ENCODE results near the gene ARFIP1. TPM values are rescaled to one million over a fixed set of nuclear protein-coding genes. Genes with fewer than 3 reads are reported as not detected.

Gene ARFIP1
- total RNA-seq, 1 experiment from 2014 or later: 27.0 TPM

- peak; percentile 28 for DNase-seq (ENCODE audit: low spot score)
Observed at GRCh38 chr4:152937336-152938236, 157.8 kb downstream of the ARFIP1 start.

GRCh38 chr4:152938237-152938947, 158.6 kb downstream of the ARFIP1 start:
- DNase-seq (ENCODE audit: low spot score): no peak

GRCh38 chr4:152939621-152940020, 159.9 kb downstream of the ARFIP1 start:
- DNase-seq (ENCODE audit: low spot score): no peak

- no peak for DNase-seq (ENCODE audit: low spot score)
Observed at GRCh38 chr4:152940461-152940860, 160.7 kb downstream of the ARFIP1 start.

GRCh38 chr4:152941411-152941810, 161.7 kb downstream of the ARFIP1 start:
- no peak for DNase-seq (ENCODE audit: low spot score)

- DNase-seq (ENCODE audit: low spot score): no peak
Observed at GRCh38 chr4:152942346-152942745, 162.6 kb downstream of the ARFIP1 start.

GRCh38 chr4:152943672-152944071, 163.9 kb downstream of the ARFIP1 start:
- no peak for DNase-seq (ENCODE audit: low spot score)

- DNase-seq (ENCODE audit: low spot score): no peak
Observed at GRCh38 chr4:152944666-152945320, 165.0 kb downstream of the ARFIP1 start.

GRCh38 chr4:152945639-152946038, 165.9 kb downstream of the ARFIP1 start:
- DNase-seq (ENCODE audit: low spot score): no peak

GRCh38 chr4:152946446-152946845, 166.7 kb downstream of the ARFIP1 start:
- DNase-seq (ENCODE audit: low spot score): no peak

GRCh38 chr4:152947311-152947710, 167.6 kb downstream of the ARFIP1 start:
- DNase-seq (ENCODE audit: low spot score): no peak

- no peak for DNase-seq (ENCODE audit: low spot score)
Observed at GRCh38 chr4:152949930-152950329, 170.2 kb downstream of the ARFIP1 start.

GRCh38 chr4:152950402-152951274, 170.9 kb downstream of the ARFIP1 start:
- no peak for DNase-seq (ENCODE audit: low spot score)

- DNase-seq (ENCODE audit: low spot score): peak; percentile 8
Observed at GRCh38 chr4:152951348-152951747, 171.6 kb downstream of the ARFIP1 start.

- DNase-seq (ENCODE audit: low spot score): no peak
Observed at GRCh38 chr4:152953514-152953913, 173.8 kb downstream of the ARFIP1 start.

GRCh38 chr4:152954741-152955140, 175.0 kb downstream of the ARFIP1 start:
- no peak for DNase-seq (ENCODE audit: low spot score)

- DNase-seq (ENCODE audit: low spot score): no peak
Observed at GRCh38 chr4:152956147-152956546, 176.4 kb downstream of the ARFIP1 start.

GRCh38 chr4:152956650-152957436, 177.1 kb downstream of the ARFIP1 start:
- DNase-seq (ENCODE audit: low spot score): no peak

- DNase-seq (ENCODE audit: low spot score): peak; percentile 44
Observed at GRCh38 chr4:152957437-152958171, 177.8 kb downstream of the ARFIP1 start.

- no peak for DNase-seq (ENCODE audit: low spot score)
Observed at GRCh38 chr4:152959080-152959479, 179.3 kb downstream of the ARFIP1 start.
